ENCODE results near the gene CRACR2A. TPM values are rescaled to one million over a fixed set of nuclear protein-coding genes. Genes with fewer than 3 reads are reported as not detected.
A peak's percentile ranks its signal among the peaks of the same experiment; 100 is the strongest.

CRACR2A gene
- total and polyA plus RNA-seq, 7 experiments from 2014 or later: 8.2 to 40.3 (median 31.4) TPM

- Histone ChIP-seq H3K9me3 (ENCODE audit: control insufficient read depth in 2 of 3, low read length in 3 of 3) (no peaks in the 10 kb centered on the region), H3K4me3 (ENCODE audit: low read length) (no peak overlapping the region), H3K36me3 (ENCODE audit: control insufficient read depth in 2 of 3, insufficient read depth in 3 of 3, low read length in 3 of 3) (no peaks in the 10 kb centered on the region), H3K4me1 (ENCODE audit: control insufficient read depth in 2 of 2, insufficient read depth in 2 of 2, low read length in 2 of 2) (no peaks in the 10 kb centered on the region), H3K27ac (ENCODE audit: low read depth, low read length) (no peak overlapping the region), H3K27me3 (ENCODE audit: control insufficient read depth in 2 of 2, insufficient read depth in 2 of 2, low read length in 2 of 2) (no peaks in the 10 kb centered on the region)
- Mint-ChIP-seq H3K4me3 (no peak overlapping the region), H3K27ac (no peak overlapping the region), H3K27me3 (no peaks in the 10 kb centered on the region), H3K4me1 (peaks cover 7 to 16% (median 10%) of the 10 kb centered on the region in 7 donors), H3K36me3 (peaks cover 0 to 10% (median 3%) of the 10 kb centered on the region in 5 donors), H3K9me3 (no peaks in the 10 kb centered on the region)
- POLR2A ChIA-PET: no interaction called here
- CTCF ChIA-PET: interaction anchor here (1.1 kb wide), 1 partner anchor 471 kb away, joined by 5 read pairs; no protein-coding TSS in a partner anchor
- intact Hi-C loops (cut with micrococcal nuclease): no loop called here
- DNase-seq (no peak), ATAC-seq (no peak)
Measured at GRCh38 chr12:3770891-3771290, 18.0 kb upstream of the CRACR2A start.

- Mint-ChIP-seq H3K36me3 (peaks cover 3 to 10% (median 4%) of the 10 kb centered on the region in 5 donors), H3K27me3 (no peaks in the 10 kb centered on the region), H3K9me3 (no peaks in the 10 kb centered on the region), H3K27ac (no peak overlapping the region), H3K4me3 (no peak overlapping the region), H3K4me1 (peaks cover 7 to 18% (median 12%) of the 10 kb centered on the region in 7 donors)
- no peak overlapping the region for H3K4me3 ChIP-seq (ENCODE audit: low read length)
- no peak overlapping the region for H3K27ac ChIP-seq (ENCODE audit: low read depth, low read length)
- POLR2A ChIA-PET: no interaction called here
- ATAC-seq (no peak), DNase-seq (no peak)
- CTCF ChIA-PET: no interaction called here
- no peaks in the 10 kb centered on the region for H3K4me1 ChIP-seq (ENCODE audit: control insufficient read depth in 2 of 2, insufficient read depth in 2 of 2, low read length in 2 of 2)
- intact Hi-C loops (cut with micrococcal nuclease): no loop called here
- H3K36me3 ChIP-seq (ENCODE audit: control insufficient read depth in 2 of 3, insufficient read depth in 3 of 3, low read length in 3 of 3): no peaks in the 10 kb centered on the region
- H3K27me3 ChIP-seq (ENCODE audit: control insufficient read depth in 2 of 2, insufficient read depth in 2 of 2, low read length in 2 of 2): no peaks in the 10 kb centered on the region
- H3K9me3 ChIP-seq (ENCODE audit: control insufficient read depth in 2 of 3, low read length in 3 of 3): no peaks in the 10 kb centered on the region
Measured at GRCh38 chr12:3768911-3769447, 16.1 kb upstream of the CRACR2A start.

GRCh38 chr12:3761116-3761735 is 8.3 kb upstream of the CRACR2A start:
- intact Hi-C loops (cut with micrococcal nuclease): no loop called here
- Histone ChIP-seq H3K36me3 (ENCODE audit: control insufficient read depth in 2 of 3, insufficient read depth in 3 of 3, low read length in 3 of 3) (peaks cover 0 to 4% (median 0%) of the 10 kb centered on the region in 3 experiments), H3K4me3 (ENCODE audit: low read length) (no peak overlapping the region), H3K27me3 (ENCODE audit: control insufficient read depth in 2 of 2, insufficient read depth in 2 of 2, low read length in 2 of 2) (no peaks in the 10 kb centered on the region), H3K9me3 (ENCODE audit: control insufficient read depth in 2 of 3, low read length in 3 of 3) (no peaks in the 10 kb centered on the region), H3K4me1 (ENCODE audit: control insufficient read depth in 2 of 2, insufficient read depth in 2 of 2, low read length in 2 of 2) (no peaks in the 10 kb centered on the region), H3K27ac (ENCODE audit: low read depth, low read length) (no peak overlapping the region)
- Mint-ChIP-seq H3K36me3 (peaks cover 7 to 23% (median 16%) of the 10 kb centered on the region in 5 donors), H3K9me3 (no peaks in the 10 kb centered on the region), H3K4me3 (no peak overlapping the region), H3K4me1 (peaks cover 0 to 29% (median 16%) of the 10 kb centered on the region in 7 donors), H3K27me3 (no peaks in the 10 kb centered on the region), H3K27ac (peak overlapping the region in 1 of 9 donors; percentile 55)
- ChIA-PET POLR2A (no interaction called here), CTCF (no interaction called here)
- DNase-seq (no peak), ATAC-seq (no peak)

GRCh38 chr12:3759878-3760277 is 7.0 kb upstream of the CRACR2A start:
- peaks cover 5 to 23% (median 16%) of the 10 kb centered on the region in 5 donors for H3K36me3 Mint-ChIP-seq
- H3K27ac Mint-ChIP-seq: peak overlapping the region in 1 of 9 donors; percentile 64
- ChIA-PET POLR2A (no interaction called here), CTCF (no interaction called here)
- no peak overlapping the region for H3K4me3 Mint-ChIP-seq
- no peaks in the 10 kb centered on the region for H3K9me3 Mint-ChIP-seq
- no peak for ATAC-seq
- Histone ChIP-seq H3K4me1 (ENCODE audit: control insufficient read depth in 2 of 2, insufficient read depth in 2 of 2, low read length in 2 of 2) (peaks cover 2 to 3% of the 10 kb centered on the region in 2 donors), H3K9me3 (ENCODE audit: control insufficient read depth in 2 of 3, low read length in 3 of 3) (no peaks in the 10 kb centered on the region), H3K4me3 (ENCODE audit: low read length) (no peak overlapping the region), H3K27ac (ENCODE audit: low read depth, low read length) (no peak overlapping the region), H3K27me3 (ENCODE audit: control insufficient read depth in 2 of 2, insufficient read depth in 2 of 2, low read length in 2 of 2) (no peaks in the 10 kb centered on the region), H3K36me3 (ENCODE audit: control insufficient read depth in 2 of 3, insufficient read depth in 3 of 3, low read length in 3 of 3) (peaks cover 0 to 4% (median 0%) of the 10 kb centered on the region in 3 experiments)
- peaks cover 3 to 32% (median 18%) of the 10 kb centered on the region in 7 donors for H3K4me1 Mint-ChIP-seq
- no peak for DNase-seq
- intact Hi-C loops (cut with micrococcal nuclease): no loop called here
- no peaks in the 10 kb centered on the region for H3K27me3 Mint-ChIP-seq

- Mint-ChIP-seq H3K36me3 (peaks cover 3 to 30% (median 15%) of the 10 kb centered on the region in 5 donors), H3K4me3 (peak overlapping the region in 1 of 10 donors; percentile 23), H3K27ac (peak overlapping the region in 1 of 9 donors; percentile 26), H3K4me1 (peaks cover 17 to 29% (median 24%) of the 10 kb centered on the region in 7 donors), H3K9me3 (no peaks in the 10 kb centered on the region), H3K27me3 (no peaks in the 10 kb centered on the region)
- DNase-seq: no peak
- no peak overlapping the region for H3K27ac ChIP-seq (ENCODE audit: low read depth, low read length)
- peaks cover 0 to 4% (median 0%) of the 10 kb centered on the region in 3 experiments for H3K36me3 ChIP-seq (ENCODE audit: control insufficient read depth in 2 of 3, insufficient read depth in 3 of 3, low read length in 3 of 3)
- H3K27me3 ChIP-seq (ENCODE audit: control insufficient read depth in 2 of 2, insufficient read depth in 2 of 2, low read length in 2 of 2): no peaks in the 10 kb centered on the region
- peaks cover 18% of the 10 kb centered on the region in 2 donors for H3K4me1 ChIP-seq (ENCODE audit: control insufficient read depth in 2 of 2, insufficient read depth in 2 of 2, low read length in 2 of 2)
- H3K4me3 ChIP-seq (ENCODE audit: low read length): no peak overlapping the region
- CTCF ChIA-PET: no interaction called here
- intact Hi-C loops (cut with micrococcal nuclease): no loop called here
- no peaks in the 10 kb centered on the region for H3K9me3 ChIP-seq (ENCODE audit: control insufficient read depth in 2 of 3, low read length in 3 of 3)
- POLR2A ChIA-PET: interaction anchor here (1.1 kb wide), 1 partner anchor 10 kb away, joined by 3 read pairs; no protein-coding TSS in a partner anchor
- ATAC-seq: no peak
Measured at GRCh38 chr12:3757261-3757660, 4.4 kb upstream of the CRACR2A start.

DNA sequence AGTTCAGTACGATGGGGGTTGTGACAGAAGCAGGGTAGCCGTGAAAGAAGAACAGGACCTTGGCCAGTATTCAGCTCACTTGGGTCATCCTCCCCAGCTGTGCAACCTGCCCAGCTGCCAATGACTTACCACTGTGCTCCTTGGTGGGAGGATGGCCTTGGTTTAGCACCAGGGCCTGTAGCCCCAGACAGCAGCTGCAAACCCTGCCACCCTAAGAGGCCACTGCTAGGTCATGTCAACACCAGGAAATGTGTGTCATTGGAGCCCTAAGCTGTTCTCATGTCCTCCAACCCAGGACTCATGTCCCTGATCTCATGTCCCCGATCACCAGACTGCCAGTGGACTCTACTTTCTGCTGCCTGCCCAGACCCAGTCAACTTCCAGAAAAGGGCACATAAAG is 3.0 kb upstream of the CRACR2A start:
- Histone ChIP-seq H3K27ac (ENCODE audit: low read depth, low read length) (no peak overlapping the region), H3K9me3 (ENCODE audit: control insufficient read depth in 2 of 3, low read length in 3 of 3) (no peaks in the 10 kb centered on the region), H3K27me3 (ENCODE audit: control insufficient read depth in 2 of 2, insufficient read depth in 2 of 2, low read length in 2 of 2) (no peaks in the 10 kb centered on the region), H3K4me1 (ENCODE audit: control insufficient read depth in 2 of 2, insufficient read depth in 2 of 2, low read length in 2 of 2) (peaks cover 23 to 25% of the 10 kb centered on the region in 2 donors), H3K36me3 (ENCODE audit: control insufficient read depth in 2 of 3, insufficient read depth in 3 of 3, low read length in 3 of 3) (peaks cover 0 to 4% (median 0%) of the 10 kb centered on the region in 3 experiments), H3K4me3 (ENCODE audit: low read length) (no peak overlapping the region)
- Mint-ChIP-seq H3K4me1 (peaks cover 31 to 43% (median 37%) of the 10 kb centered on the region in 7 donors), H3K4me3 (no peak overlapping the region), H3K9me3 (no peaks in the 10 kb centered on the region), H3K36me3 (peaks cover 3 to 41% (median 11%) of the 10 kb centered on the region in 5 donors), H3K27me3 (no peaks in the 10 kb centered on the region), H3K27ac (no peak overlapping the region)
- ATAC-seq (no peak), DNase-seq (no peak)
- intact Hi-C loops (cut with micrococcal nuclease): no loop called here
- ChIA-PET POLR2A (no interaction called here), CTCF (no interaction called here)
